Psoas muscle (tissue), 8 donors: ENCODE measurements around the gene ATG5. TPM values are rescaled to one million over a fixed set of nuclear protein-coding genes. Genes with fewer than 3 reads are reported as not detected.
A peak's percentile ranks its signal among the peaks of the same experiment; 100 is the strongest.

Experiments used
- ATAC-seq, 4 donors: fragments of 200-7000 bp; cut with Tn5 transposase; one replicate each; pipeline ENCODE4 v1.9.1; 2020; ENCODE audit warnings: moderate library complexity in 3 of 4, mild to moderate bottlenecking in 2 of 4
- DNase-seq, 2 donors: peaks; one replicate each; pipeline ENCODE4 v3.0.0-alpha.2; 2020
- H3K27ac ChIP-seq: fragments of 200-600 bp; one replicate; pipeline ENCODE4 v1.8.0; 2022
- H3K27me3 ChIP-seq, 3 donors: fragments of 200-600 bp in 1 of 3; one replicate each; pipeline versions ENCODE4 v1.6.1 to v1.8.0; 2013 to 2022; ENCODE audit warnings: low read length in 2 of 3, mild to moderate bottlenecking in 2 of 3, moderate library complexity in 1 of 3; ENCODE audit not compliant: insufficient read depth in 3 of 3
- H3K36me3 ChIP-seq, 2 donors: fragments of 200-600 bp in 1 of 2; one replicate each; pipeline versions ENCODE4 v1.6.1 to v1.8.0; 2013 to 2022; ENCODE audit warnings: low read depth in 1 of 2, mild to moderate bottlenecking in 1 of 2, moderate library complexity in 1 of 2; ENCODE audit not compliant: insufficient read depth in 1 of 2
- H3K4me1 ChIP-seq: fragments of 200-600 bp; one replicate; pipeline ENCODE4 v1.8.0; 2022
- H3K4me3 ChIP-seq: fragments of 200-600 bp; one replicate; pipeline ENCODE4 v1.8.0; 2022; ENCODE audit warnings: mild to moderate bottlenecking
- H3K9me3 ChIP-seq: fragments of 200-600 bp; one replicate; pipeline ENCODE4 v1.8.0; 2022
- WGBS, 3 donors: extraction: QIAGEN DNeasy Blood & Tissue Kit; methylation state at CpG; one replicate each; pipeline versions ENCODE4 v1.1.6 to v1.1.7; 2013; 5-methylcytosine and 5-hydroxymethylcytosine counted together
- intact Hi-C, 2 donors: fragments of 100-400 bp; cut with DNase I; formaldehyde crosslinking; loops; one replicate each; pipeline versions ENCODE4 v1.11.0 to v1.14.2; 2022
- polyA plus RNA-seq, 3 donors: library from polyadenylated mRNA; stranded (reverse); fragments of 200-250 nt; gene quantifications; one replicate each; pipeline ENCODE4 v1.2.3, GENCODE V29; 2013
- total RNA-seq, 4 donors: library from RNA; stranded (reverse); fragmentation: NEBNext Ultra II Directional in 2 of 4; extraction: Animal tissue kit (Norgen Biotek cat#: 25700) in 2 of 4; gene quantifications; one replicate each; pipeline versions ENCODE4 v1.2.1 to v1.2.4, GENCODE V29; 2021 to 2023
- TF ChIP-seq, protein P1 (sequence below): fragments of 200-600 bp; IDR thresholded peaks from one replicate; pipeline ENCODE4 v1.8.0; 2022; ENCODE audit warnings: antibody characterized with exemption
- donor health status: healthy with polysubstance abuse.
- donor health status: DM: no; HTN: no; CAD: no; lungs with moderate emphysema.
- donor health status: Bipolar disorder and iron deficiency.
- donor health status: healthy.
- donor health status: DM: yes; HTN: yes; CAD: no.
- donor health status: DM: no; HTN: no; CAD: no.
- donor health status: DM: no; HTN: no; CAD: no.
- donor health status: DM: yes; HTN: yes; CAD: no.

Gene ATG5
- total and polyA plus RNA-seq, 7 donors: 13.5 to 35.7 (median 19.5) TPM

DNA sequence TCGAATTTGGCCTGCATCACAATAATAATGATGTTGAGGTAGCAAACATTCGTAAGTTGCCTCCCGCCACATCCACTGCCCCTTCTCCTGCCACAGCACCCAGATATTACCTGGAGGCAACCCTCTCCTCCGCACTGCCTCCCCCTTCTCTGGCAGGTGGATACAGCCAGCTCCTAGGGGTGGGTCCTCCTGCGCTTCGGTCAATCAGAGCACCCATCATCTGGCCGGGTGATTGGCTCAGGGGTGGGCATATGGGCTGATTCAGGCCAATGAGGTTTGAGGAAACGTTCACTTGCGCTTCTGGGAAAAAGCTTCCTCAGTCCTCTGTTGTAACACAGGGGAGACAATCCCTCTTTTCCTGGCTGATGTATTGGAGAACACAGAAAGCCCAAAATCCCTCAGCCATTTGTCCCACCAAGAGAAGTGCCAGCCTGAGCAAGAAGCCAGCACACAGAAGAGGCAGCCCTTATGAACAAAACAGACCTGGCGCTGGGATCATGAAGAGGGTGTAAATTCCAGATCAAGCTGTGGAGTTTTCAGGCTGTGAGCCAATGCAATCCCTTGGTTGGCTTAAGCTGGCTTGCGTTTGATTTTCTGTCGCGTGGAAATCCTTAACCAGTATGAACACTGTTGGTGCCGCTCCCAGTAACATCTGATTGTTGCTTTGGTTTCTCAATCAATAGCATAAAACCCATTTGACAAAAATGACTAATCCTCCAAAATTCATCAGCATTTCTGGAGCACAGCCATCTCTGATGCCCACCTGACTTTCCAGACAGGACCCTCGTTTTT is 157.3 kb downstream of the ATG5 start:
- Histone ChIP-seq H3K4me1 (no peaks in the 10 kb centered on the region), H3K9me3 (no peaks in the 10 kb centered on the region), H3K27ac (no peak overlapping the region), H3K27me3 (no peaks in the 10 kb centered on the region), H3K36me3 (no peaks in the 10 kb centered on the region), H3K4me3 (peak overlapping the region; percentile 45)
- peak; percentile 66 to 87 (median 79) for ATAC-seq
- DNase-seq: no peak
- 34 to 57% (median 41%) methylated on average over 15 of the region's 15 CpGs for WGBS, 3 donors
- TF ChIP-seq, protein P1, sequence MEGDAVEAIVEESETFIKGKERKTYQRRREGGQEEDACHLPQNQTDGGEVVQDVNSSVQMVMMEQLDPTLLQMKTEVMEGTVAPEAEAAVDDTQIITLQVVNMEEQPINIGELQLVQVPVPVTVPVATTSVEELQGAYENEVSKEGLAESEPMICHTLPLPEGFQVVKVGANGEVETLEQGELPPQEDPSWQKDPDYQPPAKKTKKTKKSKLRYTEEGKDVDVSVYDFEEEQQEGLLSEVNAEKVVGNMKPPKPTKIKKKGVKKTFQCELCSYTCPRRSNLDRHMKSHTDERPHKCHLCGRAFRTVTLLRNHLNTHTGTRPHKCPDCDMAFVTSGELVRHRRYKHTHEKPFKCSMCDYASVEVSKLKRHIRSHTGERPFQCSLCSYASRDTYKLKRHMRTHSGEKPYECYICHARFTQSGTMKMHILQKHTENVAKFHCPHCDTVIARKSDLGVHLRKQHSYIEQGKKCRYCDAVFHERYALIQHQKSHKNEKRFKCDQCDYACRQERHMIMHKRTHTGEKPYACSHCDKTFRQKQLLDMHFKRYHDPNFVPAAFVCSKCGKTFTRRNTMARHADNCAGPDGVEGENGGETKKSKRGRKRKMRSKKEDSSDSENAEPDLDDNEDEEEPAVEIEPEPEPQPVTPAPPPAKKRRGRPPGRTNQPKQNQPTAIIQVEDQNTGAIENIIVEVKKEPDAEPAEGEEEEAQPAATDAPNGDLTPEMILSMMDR: no peak
- intact Hi-C loops: no loop called here

DNA sequence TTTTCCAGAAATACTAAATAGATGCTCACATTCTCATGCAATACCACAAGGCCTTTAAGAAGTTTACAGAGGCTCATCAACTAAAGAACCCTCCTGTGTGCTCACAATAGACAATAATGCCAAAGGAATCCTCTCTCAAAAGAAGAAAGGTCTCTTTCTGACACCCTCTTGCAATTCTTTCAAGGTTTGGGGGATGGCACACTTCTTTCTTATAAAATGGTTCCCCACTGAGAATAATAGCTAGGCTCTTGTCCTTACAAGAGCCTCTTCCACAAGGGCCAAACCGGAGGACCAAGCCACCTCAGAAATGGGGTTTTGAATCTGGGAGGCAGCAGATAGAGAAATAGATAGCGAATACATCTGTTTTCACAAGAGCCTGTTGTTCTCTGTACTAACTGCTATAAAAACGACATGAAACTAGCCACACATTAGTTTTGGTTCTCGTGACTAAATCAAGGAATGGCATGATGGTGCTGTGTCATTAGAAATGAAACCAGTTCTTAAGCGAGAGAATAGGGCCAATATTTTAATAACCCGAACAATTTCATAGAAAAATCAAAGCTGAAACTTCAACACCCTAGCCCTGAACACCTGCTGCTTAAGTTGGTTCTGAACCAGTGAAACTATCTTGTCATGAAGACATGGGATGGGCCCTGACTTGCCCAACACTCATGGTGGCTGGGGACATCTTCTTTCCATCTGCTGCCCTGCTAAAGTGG is 158.3 kb downstream of the ATG5 start:
- intact Hi-C loops: no loop called here
- H3K4me1 ChIP-seq: no peaks in the 10 kb centered on the region

DNA sequence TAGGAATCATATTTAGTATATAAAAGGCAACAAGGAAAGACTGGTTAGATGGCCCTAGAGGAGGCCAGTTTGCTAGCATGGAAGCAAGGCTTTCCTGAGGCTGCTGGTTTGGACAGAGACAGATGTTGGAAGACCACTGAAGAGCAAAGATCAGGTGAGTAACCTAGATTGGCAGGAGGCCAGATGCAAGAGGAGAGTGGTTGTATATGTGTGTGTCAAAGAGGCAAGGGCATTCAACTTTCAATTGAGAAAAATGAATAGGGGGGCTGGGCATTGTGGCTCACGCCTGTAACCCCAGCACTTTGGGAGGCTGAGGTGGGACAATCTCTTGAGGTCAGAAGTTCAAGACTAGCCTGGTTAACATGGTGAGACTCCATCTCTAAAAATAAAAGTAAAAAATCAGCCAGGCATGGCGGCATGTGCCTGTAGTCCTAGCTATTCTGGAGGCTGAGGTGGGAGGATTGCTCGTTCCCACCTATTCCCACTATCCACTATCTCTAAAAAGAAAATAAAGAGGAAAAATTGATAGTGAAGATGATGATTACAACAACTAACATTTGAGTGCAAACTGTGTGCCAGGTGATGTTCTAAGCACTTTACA is 159.6 kb downstream of the ATG5 start:
- 99 to 100% (median 100%) methylated on average over 3 of the region's 3 CpGs for WGBS, 3 donors
- H3K4me1 ChIP-seq: no peaks in the 10 kb centered on the region
- no peak for DNase-seq
- intact Hi-C loops: no loop called here
- no peaks in the 10 kb centered on the region for H3K36me3 ChIP-seq
- ATAC-seq: no peak
- H3K27me3 ChIP-seq: no peaks in the 10 kb centered on the region
- H3K9me3 ChIP-seq: no peaks in the 10 kb centered on the region
- TF ChIP-seq, protein P1: no peak
- H3K4me3 ChIP-seq: no peak overlapping the region
- no peak overlapping the region for H3K27ac ChIP-seq

More for the DNA sequence above, 158.3 kb downstream of the ATG5 start:
- WGBS, 3 donors: 49 to 68% (median 58%) methylated on average over 6 of the region's 6 CpGs
- H3K27ac ChIP-seq: no peak overlapping the region
- no peaks in the 10 kb centered on the region for H3K36me3 ChIP-seq
- H3K4me3 ChIP-seq: no peak overlapping the region
- TF ChIP-seq, protein P1: no peak
- H3K27me3 ChIP-seq: no peaks in the 10 kb centered on the region
- DNase-seq: no peak
- no peaks in the 10 kb centered on the region for H3K9me3 ChIP-seq
- ATAC-seq: no peak

DNA sequence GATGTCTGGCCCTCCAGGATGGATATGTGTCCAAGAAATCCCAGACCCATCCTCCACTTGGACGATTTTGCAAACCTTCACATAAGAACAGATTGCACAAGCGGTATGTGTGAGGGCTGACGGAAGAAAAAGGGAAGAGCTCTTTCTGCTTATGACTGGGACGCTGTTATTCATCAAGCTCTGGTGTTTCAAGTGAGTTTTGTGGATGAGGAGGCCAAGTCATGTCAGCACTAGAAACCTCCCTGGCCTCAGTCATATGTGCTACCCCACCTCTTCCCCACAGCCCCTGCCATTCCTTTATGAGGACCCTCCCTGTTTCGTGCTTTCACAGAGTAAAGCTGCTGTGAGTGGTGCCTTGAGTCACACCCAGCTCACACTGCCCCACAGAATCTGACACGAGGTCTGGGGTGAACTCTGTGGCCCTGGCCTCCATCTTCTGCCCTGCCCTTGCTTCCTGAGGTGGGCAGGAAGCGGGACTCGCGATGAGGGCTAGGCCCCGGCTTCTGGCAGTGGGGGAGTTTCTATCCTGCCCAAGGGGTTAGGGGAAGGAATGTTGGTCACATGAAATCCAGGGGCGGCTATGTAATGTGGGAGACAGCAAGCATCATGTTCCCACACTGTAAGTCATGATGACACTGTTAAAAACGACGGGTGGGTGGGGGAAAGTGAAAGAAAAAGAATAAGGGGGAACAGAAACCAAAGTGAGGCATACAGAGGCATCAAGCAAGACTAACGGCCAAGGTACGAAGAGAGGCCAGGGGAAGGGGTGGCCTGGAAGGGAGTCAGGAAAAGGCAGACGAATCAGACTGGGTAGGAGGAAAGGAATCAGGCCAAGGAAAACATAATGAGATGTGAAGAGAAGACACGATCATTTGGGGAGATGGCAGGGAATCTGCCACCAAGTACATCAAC is 161.3 kb downstream of the ATG5 start:
- TF ChIP-seq, protein P1: no peak
- H3K9me3 ChIP-seq: no peaks in the 10 kb centered on the region
- peak in 3 of 4 donors; percentile 43 to 65 (median 57) for ATAC-seq
- DNase-seq: peak in 1 of 2 donors; percentile 57
- no peaks in the 10 kb centered on the region for H3K36me3 ChIP-seq
- H3K27me3 ChIP-seq: no peaks in the 10 kb centered on the region
- 73 to 76% (median 76%) methylated on average over 17 of the region's 17 CpGs for whole genome bisulfite sequencing, 3 donors
- intact Hi-C loops: no loop called here
- H3K4me1 ChIP-seq: no peaks in the 10 kb centered on the region
- H3K27ac ChIP-seq: no peak overlapping the region
- H3K4me3 ChIP-seq: no peak overlapping the region
